ENCODE results near the gene RPL23. TPM values are rescaled to one million over a fixed set of nuclear protein-coding genes. Genes with fewer than 3 reads are reported as not detected.

RPL23 gene
- total and polyA plus RNA-seq, 10 of the 15 experiments (the other 5 are each of a cell fraction or from before 2014, with no cell fraction given), result 2,200 to 4,821 (median 3,043) TPM

GRCh38 chr17:38824899-38825761 lies 28.4 kb downstream of the RPL23 start, which contains the start of gene CWC25 (continued):
- TF ChIP-seq ZBTB4 (CRISPR knock-in tag; IDR thresholded peaks at IDR 0.05) (no peak), YY1 (IDR thresholded peaks at IDR 0.05; ENCODE audit: low read depth, low read length) (peak; percentile 79), KAT2A (conservative IDR thresholded peaks at IDR 0.05; ENCODE audit: control insufficient read depth, low read depth, low read length) (no peak), FOS (IDR thresholded peaks at IDR 0.05; ENCODE audit: borderline replicate concordance, extremely low read depth, insufficient read length) (no peak), ZNF384 (IDR thresholded peaks at IDR 0.05; ENCODE audit: borderline replicate concordance, low read depth, low read length) (no peak), RAD21 (IDR thresholded peaks at IDR 0.05; ENCODE audit: insufficient read depth, low read depth, low read length) (0 out of 2 replicates have a peak, but pooled peaks have one; percentile 2), CBFB (IDR thresholded peaks at IDR 0.05; ENCODE audit: low read depth) (peak; percentile 75; the same call in 1 of the 2 replicates), POU2F2 (IDR thresholded peaks at IDR 0.05; ENCODE audit: borderline replicate concordance, low read depth, low read length) (peak; percentile 78; the same call in 2 of the 3 replicates), JUNB (IDR thresholded peaks at IDR 0.05) (no peak), EZH2 (IDR thresholded peaks at IDR 0.05; ENCODE audit: borderline replicate concordance, control insufficient read depth, low read depth, low read length) (no peak), SPI1 (IDR thresholded peaks at IDR 0.05; ENCODE audit: borderline replicate concordance, insufficient read depth, low read depth, low read length) (no peak), E4F1 (IDR thresholded peaks at IDR 0.05; ENCODE audit: borderline replicate concordance, partially characterized antibody) (peak; percentile 87), PAX5 (IDR thresholded peaks at IDR 0.05; ENCODE audit: borderline replicate concordance, low read depth, low read length) (peak; percentile 43; the same call in 1 of the 2 replicates), LARP7 (IDR thresholded peaks at IDR 0.05) (peak; percentile 67; the same call in 1 of the 2 replicates), HDAC2 (IDR thresholded peaks at IDR 0.05) (no peak), TARDBP (IDR thresholded peaks at IDR 0.05; ENCODE audit: borderline replicate concordance) (peak; percentile 92), MEF2B (IDR thresholded peaks at IDR 0.05; ENCODE audit: partially characterized antibody, poor library complexity, severe bottlenecking) (peak; percentile 46), SRF (IDR thresholded peaks at IDR 0.05; ENCODE audit: low read depth in 2 of 2, low read length in 2 of 2) (peak; percentile 92 to 99)
- TF ChIP-seq, protein P1, sequence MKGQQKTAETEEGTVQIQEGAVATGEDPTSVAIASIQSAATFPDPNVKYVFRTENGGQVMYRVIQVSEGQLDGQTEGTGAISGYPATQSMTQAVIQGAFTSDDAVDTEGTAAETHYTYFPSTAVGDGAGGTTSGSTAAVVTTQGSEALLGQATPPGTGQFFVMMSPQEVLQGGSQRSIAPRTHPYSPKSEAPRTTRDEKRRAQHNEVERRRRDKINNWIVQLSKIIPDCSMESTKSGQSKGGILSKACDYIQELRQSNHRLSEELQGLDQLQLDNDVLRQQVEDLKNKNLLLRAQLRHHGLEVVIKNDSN (IDR thresholded peaks at IDR 0.05; ENCODE audit: borderline replicate concordance, extremely low read length, insufficient read depth, low read depth, low read length), result peak; percentile 60
- TF ChIP-seq, protein P2, sequence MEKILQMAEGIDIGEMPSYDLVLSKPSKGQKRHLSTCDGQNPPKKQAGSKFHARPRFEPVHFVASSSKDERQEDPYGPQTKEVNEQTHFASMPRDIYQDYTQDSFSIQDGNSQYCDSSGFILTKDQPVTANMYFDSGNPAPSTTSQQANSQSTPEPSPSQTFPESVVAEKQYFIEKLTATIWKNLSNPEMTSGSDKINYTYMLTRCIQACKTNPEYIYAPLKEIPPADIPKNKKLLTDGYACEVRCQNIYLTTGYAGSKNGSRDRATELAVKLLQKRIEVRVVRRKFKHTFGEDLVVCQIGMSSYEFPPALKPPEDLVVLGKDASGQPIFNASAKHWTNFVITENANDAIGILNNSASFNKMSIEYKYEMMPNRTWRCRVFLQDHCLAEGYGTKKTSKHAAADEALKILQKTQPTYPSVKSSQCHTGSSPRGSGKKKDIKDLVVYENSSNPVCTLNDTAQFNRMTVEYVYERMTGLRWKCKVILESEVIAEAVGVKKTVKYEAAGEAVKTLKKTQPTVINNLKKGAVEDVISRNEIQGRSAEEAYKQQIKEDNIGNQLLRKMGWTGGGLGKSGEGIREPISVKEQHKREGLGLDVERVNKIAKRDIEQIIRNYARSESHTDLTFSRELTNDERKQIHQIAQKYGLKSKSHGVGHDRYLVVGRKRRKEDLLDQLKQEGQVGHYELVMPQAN (conservative IDR thresholded peaks at IDR 0.05), result peak; percentile 76

Measured in GM12878 (cell line).